HG02970 (cell line): ENCODE measurements around the gene EML4.
A peak's percentile ranks its signal among the peaks of the same experiment; 100 is the strongest.

Source experiments
- ATAC-seq: cut with Tn5 transposase; IDR thresholded peaks from one replicate; pipeline ENCODE4 v1.9.1; 2021; ENCODE audit warnings: mild to moderate bottlenecking, moderate library complexity, moderate number of reproducible peaks; ENCODE audit not compliant: unreplicated experiment, low FRiP score

Gene EML4

DNA sequence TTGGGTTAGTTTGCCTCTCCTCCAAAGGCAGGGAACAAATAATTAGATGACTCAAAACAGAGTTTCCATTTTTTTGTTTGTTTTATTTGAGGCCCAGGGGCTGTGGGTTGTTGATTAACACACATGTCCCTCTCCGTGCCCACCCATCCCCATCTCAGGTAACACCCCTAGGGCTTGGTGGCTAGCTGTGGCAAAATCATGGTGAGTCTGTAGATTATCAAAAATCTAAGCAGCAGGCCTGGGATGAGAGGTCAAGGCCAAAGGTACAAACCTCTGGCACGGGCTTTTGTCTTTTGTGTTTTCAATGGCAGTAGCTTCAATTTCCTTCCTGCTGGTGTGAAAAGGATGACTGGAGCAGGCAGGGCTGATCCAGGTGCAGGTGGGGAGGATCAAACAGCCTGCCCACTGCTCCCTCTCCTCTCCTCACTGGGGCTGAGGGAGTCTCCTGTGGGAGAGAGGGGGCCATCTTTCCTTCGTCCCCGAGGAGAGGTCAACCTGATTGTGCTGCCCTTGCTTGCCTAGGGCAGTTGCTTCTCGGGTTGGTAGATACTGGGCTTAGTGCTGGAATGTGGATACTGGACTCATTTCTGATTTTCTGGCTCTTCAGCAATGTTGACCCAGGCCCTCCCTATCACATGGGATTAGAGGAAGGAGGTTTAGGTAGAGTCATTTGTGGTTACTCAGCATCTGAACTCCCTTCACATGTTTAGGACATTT, 31.9 kb upstream of the EML4 start:
- ATAC-seq: no peak

GRCh38 chr2:42138163-42139015, 30.8 kb upstream of the EML4 start:
- ATAC-seq: no peak

GRCh38 chr2:42139101-42139500, 30.1 kb upstream of the EML4 start:
- ATAC-seq: no peak

DNA sequence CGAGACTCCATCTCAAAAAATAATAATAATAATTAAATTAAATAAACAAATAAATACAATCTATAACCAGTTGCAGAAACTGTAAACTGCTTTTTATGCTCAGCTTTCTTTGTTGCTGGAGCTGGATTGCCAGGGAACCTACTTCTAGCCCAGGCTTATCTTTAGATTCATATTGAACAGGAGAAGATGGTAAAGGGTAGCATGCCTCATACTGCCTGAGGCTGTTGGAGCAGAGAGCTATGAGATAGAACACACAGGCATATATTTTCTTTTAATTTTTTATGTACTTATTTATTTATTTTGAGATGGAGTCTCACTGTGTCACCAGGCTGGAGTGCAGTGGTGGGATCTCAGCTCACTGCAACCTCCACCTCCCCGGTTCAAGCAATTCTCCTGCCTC, 28.7 kb upstream of the EML4 start:
- ATAC-seq: no peak

GRCh38 chr2:42141687-42142546, 27.2 kb upstream of the EML4 start:
- no peak for ATAC-seq

DNA sequence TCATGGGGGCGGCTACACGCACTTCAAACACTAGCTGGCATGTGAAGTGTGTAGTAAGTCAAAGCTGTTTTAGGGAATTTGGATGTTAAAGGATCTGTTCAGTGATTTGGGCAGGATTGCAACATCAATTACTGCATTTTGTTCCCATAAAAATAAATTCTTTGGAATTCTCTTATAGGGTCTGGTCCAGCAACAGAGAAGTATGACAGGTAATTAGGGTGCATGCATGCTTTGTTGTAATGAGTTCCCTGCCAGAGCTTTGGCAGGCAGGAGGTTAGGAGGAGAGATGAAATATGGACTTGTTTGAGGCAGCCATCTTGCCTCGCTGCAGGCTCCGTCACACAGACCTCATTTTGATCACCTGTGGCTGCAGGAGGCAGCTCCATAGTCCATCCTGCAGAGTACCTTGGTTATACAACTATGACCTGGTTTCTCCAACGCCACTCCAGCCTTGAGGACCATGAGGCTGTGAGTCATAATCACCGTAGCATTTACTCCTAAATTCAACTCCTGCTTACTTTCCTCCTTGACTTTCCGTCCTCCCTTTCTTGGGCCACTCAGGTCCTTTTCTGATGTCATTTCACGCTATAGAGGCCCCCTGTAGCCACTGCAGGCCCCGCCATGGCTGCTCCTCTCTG, 26.5 kb upstream of the EML4 start:
- no peak for ATAC-seq

GRCh38 chr2:42147641-42148274, 21.4 kb upstream of the EML4 start:
- ATAC-seq: no peak

- no peak for ATAC-seq
These were observed 19.0 kb upstream of the EML4 start for GRCh38 chr2:42150159-42150558.

- no peak for ATAC-seq
These were observed 15.1 kb upstream of the EML4 start for GRCh38 chr2:42153944-42154581.

DNA sequence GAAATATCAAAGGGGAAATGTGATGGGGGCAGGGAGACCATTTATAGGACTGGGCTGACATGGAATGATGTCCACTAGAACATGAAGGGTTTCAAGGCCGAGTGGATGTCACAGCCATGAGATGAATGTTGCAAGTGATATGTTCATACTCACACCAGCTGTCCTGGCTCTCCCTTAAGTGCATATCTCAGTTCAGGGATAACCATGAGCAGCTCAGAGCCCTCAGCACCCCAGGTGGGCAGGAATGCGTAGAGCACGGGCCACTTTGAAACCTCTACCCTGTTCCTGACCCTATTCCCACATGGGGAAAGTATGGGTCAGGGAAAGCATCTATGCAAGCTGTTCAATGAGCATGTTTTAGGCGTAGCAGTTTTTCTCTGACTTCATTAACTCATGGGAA, 12.4 kb upstream of the EML4 start:
- no peak for ATAC-seq

- ATAC-seq: no peak
These were observed 7.7 kb upstream of the EML4 start for GRCh38 chr2:42161444-42161843.

GRCh38 chr2:42163444-42164045, 5.6 kb upstream of the EML4 start:
- no peak for ATAC-seq

DNA sequence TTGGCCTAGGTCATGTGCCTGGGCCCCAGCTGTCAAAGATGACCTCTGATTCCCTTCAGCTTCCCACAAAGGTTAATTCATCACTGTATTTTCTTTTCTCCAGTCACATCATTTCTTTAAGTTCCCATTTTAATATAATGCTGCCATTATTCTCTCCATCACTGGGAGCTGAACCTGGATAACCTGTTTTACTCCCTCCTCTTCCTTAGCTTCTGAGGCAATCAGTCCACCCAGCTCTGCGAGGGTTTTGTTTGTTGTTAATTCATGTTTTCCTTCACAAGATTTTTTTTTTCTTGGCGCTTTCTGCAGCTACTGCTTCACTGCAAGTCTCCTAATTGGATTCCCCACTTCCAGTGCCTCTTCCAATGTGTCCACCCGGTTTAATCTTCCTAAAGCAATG, 5.1 kb upstream of the EML4 start:
- no peak for ATAC-seq

DNA sequence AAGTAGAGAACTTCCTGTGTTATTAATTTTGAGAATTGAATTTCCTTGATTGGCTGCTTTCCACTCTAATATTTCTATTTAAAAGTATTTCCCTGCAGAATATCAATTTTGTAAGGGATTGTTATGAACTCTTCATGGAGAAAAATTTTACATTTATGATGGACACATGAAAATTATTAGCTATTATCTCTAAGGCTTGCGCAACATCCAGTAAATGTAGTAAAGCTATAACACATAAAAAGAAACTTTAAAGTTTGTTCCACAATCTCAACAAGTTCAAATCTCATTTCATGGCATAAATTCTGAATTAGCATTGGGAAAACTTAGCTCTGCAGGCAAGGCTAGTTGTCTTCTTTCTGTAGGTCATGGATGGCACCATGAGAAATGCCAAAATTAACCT, 4.2 kb upstream of the EML4 start:
- ATAC-seq: no peak

GRCh38 chr2:42167458-42167857, 1.7 kb upstream of the EML4 start:
- ATAC-seq: no peak

GRCh38 chr2:42168459-42169099, 574 bp upstream of the EML4 start:
- ATAC-seq: no peak

DNA sequence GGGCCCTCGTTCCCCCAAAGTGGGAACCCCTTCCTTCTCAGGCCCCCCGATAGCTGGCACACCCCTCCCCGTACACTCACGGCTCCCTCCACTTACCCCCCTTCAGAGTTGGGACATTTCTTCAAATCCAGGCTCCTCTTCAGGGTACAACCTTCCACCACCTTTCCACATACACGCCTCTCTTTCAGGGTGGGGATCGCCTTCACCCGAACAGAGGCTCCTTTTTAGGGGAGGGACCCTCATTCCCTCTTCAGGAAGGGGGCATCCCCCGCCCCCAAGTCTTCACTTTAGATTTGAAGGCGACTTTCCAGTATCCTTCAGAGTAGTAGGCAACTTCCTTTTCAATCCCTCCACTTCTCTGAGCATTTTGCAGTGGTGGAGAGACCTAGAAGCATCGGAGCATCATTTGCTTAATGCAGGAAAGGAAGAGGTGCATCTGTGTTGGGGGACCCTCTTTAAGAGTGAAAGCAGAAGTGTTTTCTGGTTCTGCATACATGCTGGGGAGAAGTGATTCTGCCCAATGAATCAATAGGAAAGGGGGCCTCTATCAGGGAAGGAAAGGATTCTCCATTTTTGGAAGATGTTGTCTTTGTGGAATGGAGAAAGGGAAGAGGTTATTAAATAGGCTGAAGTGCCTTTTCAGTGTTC, 845 bp downstream of the EML4 start:
- peak; percentile 1 for ATAC-seq
